ENCODE results near the gene NEURL1. TPM values are rescaled to one million over a fixed set of nuclear protein-coding genes. Genes with fewer than 3 reads are reported as not detected.

NEURL1 gene
- polyA plus RNA-seq, 2 donors: 0.10 to 0.11 TPM

DNA sequence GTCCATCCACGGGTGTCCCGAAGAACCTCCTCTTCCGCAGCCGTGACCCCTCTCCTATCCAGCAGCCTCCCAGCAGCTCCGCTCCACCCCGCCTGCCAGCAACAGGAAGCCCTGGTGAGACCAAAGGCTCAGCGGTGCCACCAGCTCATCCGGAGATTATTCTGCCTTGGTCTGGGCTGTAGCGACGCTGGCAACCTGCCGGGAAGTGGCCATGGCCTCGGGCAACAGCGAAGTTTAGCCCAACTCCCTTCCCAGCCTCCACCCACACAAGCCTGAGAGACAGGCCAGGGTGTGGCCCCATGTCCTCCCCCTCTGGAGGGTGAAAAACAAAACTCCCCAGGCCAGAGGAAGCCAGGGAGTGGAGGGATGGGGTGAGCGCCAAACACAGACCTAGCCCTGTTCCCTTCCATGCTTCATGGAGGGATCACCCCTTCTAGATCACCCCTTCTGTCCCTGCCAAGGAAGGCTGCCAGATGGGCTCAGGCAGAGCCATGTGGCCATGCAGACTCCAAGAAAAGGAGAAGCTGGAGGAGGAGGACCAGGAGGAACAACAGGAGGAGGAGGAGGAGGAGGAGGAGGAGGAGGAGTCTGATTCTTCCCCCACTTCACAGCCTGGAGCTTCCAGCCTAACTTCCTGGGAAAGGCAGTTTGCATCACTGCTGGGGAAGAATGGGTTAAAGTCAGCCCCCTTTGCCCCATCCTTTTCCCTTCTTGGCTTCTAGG is 42.3 kb upstream of the NEURL1 start:
- Histone ChIP-seq H3K4me3 (ENCODE audit: low read depth in 1 of 2, low read length in 2 of 2) (peak overlapping the region; percentile 43 to 67), H3K36me3 (ENCODE audit: control insufficient read depth in 2 of 2, insufficient read depth in 2 of 2, low read length in 1 of 2) (peaks cover 4 to 25% of the 10 kb centered on the region in 2 donors), H3K4me1 (ENCODE audit: control insufficient read depth in 2 of 2, insufficient read depth in 2 of 2, low read length in 1 of 2) (peaks cover 8 to 26% of the 10 kb centered on the region in 2 donors), H3K27me3 (ENCODE audit: control insufficient read depth in 1 of 2, insufficient read depth in 2 of 2, low read length in 2 of 2) (no peaks in the 10 kb centered on the region), H3K27ac (ENCODE audit: low read depth in 2 of 2, low read length in 1 of 2) (peak overlapping the region; percentile 84 to 93), H3K9me3 (ENCODE audit: control insufficient read depth in 2 of 2, insufficient read depth in 1 of 2, low read depth in 1 of 2, low read length in 1 of 2) (no peaks in the 10 kb centered on the region)
- 12 to 20% methylated on average over 14 of the region's 14 CpGs for WGBS, 2 donors

DNA sequence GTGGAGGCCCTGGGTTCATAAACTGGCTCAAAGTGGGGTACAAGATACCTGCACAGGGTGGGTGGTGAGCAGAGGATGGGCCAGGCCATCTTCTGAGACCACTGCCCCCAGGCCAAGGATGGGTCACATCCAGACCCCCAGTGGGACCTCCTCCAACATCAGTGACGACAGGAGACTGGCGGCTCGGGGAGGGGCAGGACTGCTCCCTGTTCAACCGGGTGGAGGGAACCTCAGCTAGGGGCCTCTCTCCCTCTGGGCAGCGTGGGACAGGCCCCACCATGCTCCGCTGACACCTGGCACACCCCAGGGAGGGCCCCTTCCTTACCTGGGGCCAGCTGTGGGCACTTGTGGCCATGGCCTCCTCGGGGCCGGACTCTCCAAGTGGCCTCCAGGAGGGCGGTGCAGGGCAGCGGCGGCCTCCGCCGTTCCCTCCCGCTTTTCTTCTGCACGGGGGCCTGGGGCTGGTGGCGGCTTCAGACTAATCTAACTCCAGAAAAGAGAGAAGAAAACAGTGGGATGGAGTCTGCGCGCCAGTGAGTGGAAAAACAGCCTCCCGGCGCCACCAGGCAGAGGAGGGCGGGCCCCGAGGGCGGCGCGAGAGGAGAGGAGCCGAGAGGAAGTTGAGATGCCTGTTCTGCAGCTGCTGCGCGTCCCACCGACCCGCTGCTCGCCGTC is 41.5 kb upstream of the NEURL1 start, which contains the start of gene CALHM2:
TSS of gene CALHM2 (minus strand) at position 540 of the 675 bp plus-strand sequence. CDS start 2,429 bp downstream, outside the sequence.
- H3K36me3 ChIP-seq (ENCODE audit: control insufficient read depth in 2 of 2, insufficient read depth in 2 of 2, low read length in 1 of 2): peaks cover 4 to 24% of the 10 kb centered on the region in 2 donors
- no peaks in the 10 kb centered on the region for H3K9me3 ChIP-seq (ENCODE audit: control insufficient read depth in 2 of 2, insufficient read depth in 1 of 2, low read depth in 1 of 2, low read length in 1 of 2)
- H3K27ac ChIP-seq (ENCODE audit: low read depth in 2 of 2, low read length in 1 of 2): peak within 1 kb of the TSS; percentile 84 to 93
- WGBS, 2 donors: 0 to 4% methylated on average over 25 to 32 of the region's 32 CpGs
- no peaks in the 10 kb centered on the region for H3K27me3 ChIP-seq (ENCODE audit: control insufficient read depth in 1 of 2, insufficient read depth in 2 of 2, low read length in 2 of 2)
- peaks cover 8 to 27% of the 10 kb centered on the region in 2 donors for H3K4me1 ChIP-seq (ENCODE audit: control insufficient read depth in 2 of 2, insufficient read depth in 2 of 2, low read length in 1 of 2)
- H3K4me3 ChIP-seq (ENCODE audit: low read depth in 1 of 2, low read length in 2 of 2): peak within 1 kb of the TSS; percentile 43 to 67

DNA sequence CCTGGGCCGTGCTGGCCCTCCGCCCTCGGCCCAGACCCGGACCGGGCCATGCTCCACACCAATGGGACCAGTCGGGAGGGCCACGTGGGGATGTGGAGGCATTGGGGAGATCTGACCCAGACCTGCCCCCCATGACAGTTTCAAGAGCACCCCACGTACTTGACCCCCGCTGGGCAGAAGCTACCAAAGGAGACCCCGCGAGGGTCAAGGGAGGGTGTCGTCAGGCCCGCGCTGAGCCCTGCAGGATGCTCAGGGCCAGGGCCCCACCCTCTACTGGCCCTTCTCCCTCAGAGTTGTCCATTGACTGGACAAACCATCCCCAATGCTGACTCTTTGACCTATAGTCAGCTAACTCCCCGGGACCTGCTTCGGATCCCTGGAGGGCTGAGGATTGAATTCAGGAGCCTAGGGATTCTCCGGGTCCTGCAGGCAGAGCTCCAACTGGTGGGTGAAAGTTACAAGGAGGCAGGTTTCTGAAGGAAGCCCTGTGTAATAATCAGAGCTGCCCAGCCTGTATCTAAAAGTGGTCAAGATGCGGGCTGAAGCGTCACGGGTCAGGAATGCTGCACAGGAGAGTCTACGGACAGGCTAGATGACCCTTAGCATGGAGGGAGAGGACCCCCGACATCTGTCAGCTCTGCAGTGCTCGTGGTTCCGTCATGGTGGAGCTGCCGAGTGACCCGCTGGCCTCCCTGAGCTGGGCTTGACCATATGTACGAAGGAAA is 40.8 kb upstream of the NEURL1 start:
- H3K9me3 ChIP-seq (ENCODE audit: control insufficient read depth in 2 of 2, insufficient read depth in 1 of 2, low read depth in 1 of 2, low read length in 1 of 2): no peaks in the 10 kb centered on the region
- no peaks in the 10 kb centered on the region for H3K27me3 ChIP-seq (ENCODE audit: control insufficient read depth in 1 of 2, insufficient read depth in 2 of 2, low read length in 2 of 2)
- H3K4me1 ChIP-seq (ENCODE audit: control insufficient read depth in 2 of 2, insufficient read depth in 2 of 2, low read length in 1 of 2): peaks cover 8 to 27% of the 10 kb centered on the region in 2 donors
- H3K36me3 ChIP-seq (ENCODE audit: control insufficient read depth in 2 of 2, insufficient read depth in 2 of 2, low read length in 1 of 2): peaks cover 4 to 17% of the 10 kb centered on the region in 2 donors
- H3K27ac ChIP-seq (ENCODE audit: low read depth in 2 of 2, low read length in 1 of 2): peak overlapping the region; percentile 84 to 93
- WGBS, 2 donors: 30 to 32% methylated on average over 27 of the region's 27 CpGs
- H3K4me3 ChIP-seq (ENCODE audit: low read depth in 1 of 2, low read length in 2 of 2): peak overlapping the region; percentile 43 to 67

DNA sequence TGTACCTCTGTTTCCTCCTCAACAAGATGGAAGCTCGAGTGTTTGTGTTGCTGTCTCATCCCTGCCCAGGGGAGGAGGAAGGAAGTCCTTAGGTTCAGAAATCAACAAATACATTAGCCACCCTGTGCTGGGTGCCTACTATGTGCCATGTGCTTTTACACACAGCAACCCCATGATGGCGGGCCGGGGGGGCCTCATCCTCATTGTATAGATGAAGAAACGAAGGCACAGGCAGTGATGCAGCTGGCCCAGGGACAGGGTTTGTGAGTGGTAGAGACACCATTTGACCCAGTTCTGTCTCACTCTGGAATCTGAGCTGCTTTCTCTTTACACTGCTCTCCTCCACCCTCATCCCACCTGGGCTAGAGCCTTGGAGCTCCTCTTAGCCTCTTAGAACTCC is 39.5 kb upstream of the NEURL1 start:
- peaks cover 7 to 27% of the 10 kb centered on the region in 2 donors for H3K4me1 ChIP-seq (ENCODE audit: control insufficient read depth in 2 of 2, insufficient read depth in 2 of 2, low read length in 1 of 2)
- 86 to 88% methylated on average over 4 of the region's 4 CpGs for WGBS, 2 donors
- peaks cover 3 to 11% of the 10 kb centered on the region in 2 donors for H3K36me3 ChIP-seq (ENCODE audit: control insufficient read depth in 2 of 2, insufficient read depth in 2 of 2, low read length in 1 of 2)
- no peak overlapping the region for H3K4me3 ChIP-seq (ENCODE audit: low read depth in 1 of 2, low read length in 2 of 2)
- H3K27me3 ChIP-seq (ENCODE audit: control insufficient read depth in 1 of 2, insufficient read depth in 2 of 2, low read length in 2 of 2): no peaks in the 10 kb centered on the region
- no peak overlapping the region for H3K27ac ChIP-seq (ENCODE audit: low read depth in 2 of 2, low read length in 1 of 2)
- H3K9me3 ChIP-seq (ENCODE audit: control insufficient read depth in 2 of 2, insufficient read depth in 1 of 2, low read depth in 1 of 2, low read length in 1 of 2): no peaks in the 10 kb centered on the region

DNA sequence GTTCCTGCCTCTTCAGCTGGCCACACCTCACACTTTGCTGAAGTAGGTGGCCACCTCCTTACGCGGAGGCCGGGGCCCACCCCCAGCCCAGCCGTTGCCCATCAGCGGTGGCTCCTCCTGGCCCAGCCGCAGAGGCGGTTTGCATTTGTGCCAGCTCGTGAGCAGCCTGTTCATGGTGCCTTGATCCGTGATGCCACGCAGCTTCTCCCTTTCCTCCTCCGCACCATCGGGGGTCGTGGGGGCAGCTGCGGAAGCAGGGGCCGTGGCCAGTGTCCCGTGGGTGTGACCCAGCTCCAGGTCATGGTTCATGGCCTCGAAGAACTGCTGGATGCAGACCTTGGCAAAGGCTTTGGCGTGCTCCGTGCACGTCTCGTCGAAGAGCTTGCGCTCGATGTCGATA is 38.3 kb upstream of the NEURL1 start:
- H3K4me3 ChIP-seq (ENCODE audit: low read depth in 1 of 2, low read length in 2 of 2): no peak overlapping the region
- H3K36me3 ChIP-seq (ENCODE audit: control insufficient read depth in 2 of 2, insufficient read depth in 2 of 2, low read length in 1 of 2): peaks cover 0 to 3% of the 10 kb centered on the region in 2 donors
- H3K4me1 ChIP-seq (ENCODE audit: control insufficient read depth in 2 of 2, insufficient read depth in 2 of 2, low read length in 1 of 2): peaks cover 0 to 15% of the 10 kb centered on the region in 2 donors
- no peaks in the 10 kb centered on the region for H3K9me3 ChIP-seq (ENCODE audit: control insufficient read depth in 2 of 2, insufficient read depth in 1 of 2, low read depth in 1 of 2, low read length in 1 of 2)
- 87 to 90% methylated on average over 25 of the region's 25 CpGs for WGBS, 2 donors
- no peaks in the 10 kb centered on the region for H3K27me3 ChIP-seq (ENCODE audit: control insufficient read depth in 1 of 2, insufficient read depth in 2 of 2, low read length in 2 of 2)
- no peak overlapping the region for H3K27ac ChIP-seq (ENCODE audit: low read depth in 2 of 2, low read length in 1 of 2)

DNA sequence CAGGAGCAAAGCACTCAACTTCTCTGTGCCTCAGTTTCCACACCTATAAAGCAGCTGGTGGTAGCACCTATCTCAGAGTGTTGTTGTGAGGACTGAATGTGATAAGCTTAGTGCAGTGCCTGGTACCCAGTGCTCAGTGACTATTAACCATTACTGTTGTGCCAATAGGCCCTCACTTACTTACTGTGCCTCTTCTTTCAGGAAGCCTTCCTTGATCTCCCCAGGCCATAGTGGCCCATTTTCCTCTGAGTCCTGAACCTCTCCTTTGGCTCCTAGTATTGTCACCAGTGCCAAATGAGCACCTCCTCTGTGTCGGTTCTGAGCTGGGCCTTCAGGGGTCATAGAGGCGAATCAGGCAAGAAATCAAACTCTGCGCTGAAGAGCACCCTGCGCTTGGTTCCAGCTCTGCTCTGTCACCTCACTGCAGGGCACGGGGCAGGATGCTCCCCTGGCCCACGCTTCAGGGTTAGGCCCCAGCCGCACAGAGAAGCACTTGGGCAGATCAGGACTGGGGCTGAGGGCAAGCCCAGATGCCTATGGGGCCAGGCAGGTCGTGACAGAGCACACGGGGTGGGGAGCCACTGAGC is 37.3 kb upstream of the NEURL1 start:
- Histone ChIP-seq H3K4me1 (ENCODE audit: control insufficient read depth in 2 of 2, insufficient read depth in 2 of 2, low read length in 1 of 2) (peaks cover 0 to 10% of the 10 kb centered on the region in 2 donors), H3K4me3 (ENCODE audit: low read depth in 1 of 2, low read length in 2 of 2) (no peak overlapping the region), H3K36me3 (ENCODE audit: control insufficient read depth in 2 of 2, insufficient read depth in 2 of 2, low read length in 1 of 2) (no peaks in the 10 kb centered on the region), H3K27me3 (ENCODE audit: control insufficient read depth in 1 of 2, insufficient read depth in 2 of 2, low read length in 2 of 2) (no peaks in the 10 kb centered on the region), H3K9me3 (ENCODE audit: control insufficient read depth in 2 of 2, insufficient read depth in 1 of 2, low read depth in 1 of 2, low read length in 1 of 2) (no peaks in the 10 kb centered on the region), H3K27ac (ENCODE audit: low read depth in 2 of 2, low read length in 1 of 2) (no peak overlapping the region)
- WGBS, 2 donors: 63 to 78% methylated on average over 9 of the region's 9 CpGs

DNA sequence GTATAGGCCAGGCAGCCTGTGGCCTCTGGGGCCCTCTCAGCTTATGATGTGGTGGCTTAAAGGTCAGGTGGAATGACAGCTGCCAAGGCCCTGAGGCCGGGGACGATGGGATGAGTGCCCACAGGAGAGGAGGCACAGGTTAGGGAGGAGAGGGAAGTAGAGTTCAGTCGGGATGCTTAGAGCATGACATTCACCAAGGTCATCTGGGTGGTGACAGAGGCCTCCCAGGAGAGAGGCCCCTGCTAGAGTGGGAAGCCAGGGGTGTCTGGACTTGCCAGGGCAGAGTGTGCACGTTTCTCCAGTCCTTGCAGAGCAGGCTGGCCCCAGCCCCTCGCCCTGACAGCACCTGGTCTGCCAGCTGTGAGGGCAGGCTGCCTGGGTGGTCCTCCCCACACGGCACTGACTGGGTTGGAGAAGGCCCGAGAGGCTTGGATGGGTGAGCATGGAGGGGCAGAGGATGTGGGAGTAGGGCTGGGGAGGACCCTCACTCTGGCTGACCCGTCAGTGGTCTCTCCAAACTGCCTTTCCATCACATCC is 36.3 kb upstream of the NEURL1 start:
- H3K9me3 ChIP-seq (ENCODE audit: control insufficient read depth in 2 of 2, insufficient read depth in 1 of 2, low read depth in 1 of 2, low read length in 1 of 2): no peaks in the 10 kb centered on the region
- no peaks in the 10 kb centered on the region for H3K27me3 ChIP-seq (ENCODE audit: control insufficient read depth in 1 of 2, insufficient read depth in 2 of 2, low read length in 2 of 2)
- 65 to 66% methylated on average over 4 to 8 of the region's 8 CpGs for WGBS, 2 donors
- H3K27ac ChIP-seq (ENCODE audit: low read depth in 2 of 2, low read length in 1 of 2): no peak overlapping the region
- H3K4me1 ChIP-seq (ENCODE audit: control insufficient read depth in 2 of 2, insufficient read depth in 2 of 2, low read length in 1 of 2): peaks cover 0 to 4% of the 10 kb centered on the region in 2 donors
- H3K4me3 ChIP-seq (ENCODE audit: low read depth in 1 of 2, low read length in 2 of 2): no peak overlapping the region
- H3K36me3 ChIP-seq (ENCODE audit: control insufficient read depth in 2 of 2, insufficient read depth in 2 of 2, low read length in 1 of 2): no peaks in the 10 kb centered on the region

DNA sequence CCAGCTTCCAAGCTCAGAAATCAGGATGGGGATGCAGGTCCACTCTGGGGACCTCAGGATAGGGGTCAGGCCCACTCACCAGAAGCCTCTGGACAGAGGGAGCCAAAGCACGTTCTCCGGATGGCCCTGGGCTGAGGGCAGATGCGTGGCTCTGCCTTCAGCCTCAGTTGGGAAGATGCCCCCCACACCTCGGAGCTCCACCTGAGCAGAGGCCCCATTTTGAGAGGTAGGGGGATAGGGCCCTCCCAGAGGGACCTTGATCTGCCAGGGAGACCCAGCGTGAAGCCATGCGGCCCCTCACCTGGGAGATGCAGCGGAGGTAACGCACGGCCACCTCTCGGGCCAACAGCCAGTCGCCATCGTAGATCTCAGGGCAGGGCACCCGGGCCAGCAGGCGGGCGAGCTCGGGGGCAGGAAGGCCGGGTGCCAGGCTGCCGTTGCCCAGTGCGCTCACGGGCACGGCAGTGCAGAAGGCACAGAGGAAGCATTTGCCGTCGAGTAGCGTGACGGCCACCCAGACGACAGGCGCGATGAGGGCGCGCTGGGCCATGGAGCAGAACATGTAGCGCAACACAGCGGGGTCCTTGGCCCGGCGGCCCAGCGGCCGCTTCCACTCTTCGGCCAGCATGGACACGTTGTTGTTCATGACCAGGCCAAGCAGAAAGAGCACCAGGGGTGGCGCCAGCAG is 35.5 kb upstream of the NEURL1 start:
- no peak overlapping the region for H3K27ac ChIP-seq (ENCODE audit: low read depth in 2 of 2, low read length in 1 of 2)
- H3K9me3 ChIP-seq (ENCODE audit: control insufficient read depth in 2 of 2, insufficient read depth in 1 of 2, low read depth in 1 of 2, low read length in 1 of 2): no peaks in the 10 kb centered on the region
- no peaks in the 10 kb centered on the region for H3K27me3 ChIP-seq (ENCODE audit: control insufficient read depth in 1 of 2, insufficient read depth in 2 of 2, low read length in 2 of 2)
- WGBS, 2 donors: 96 to 97% methylated on average over 39 of the region's 39 CpGs
- H3K4me1 ChIP-seq (ENCODE audit: control insufficient read depth in 2 of 2, insufficient read depth in 2 of 2, low read length in 1 of 2): peaks cover 0 to 2% of the 10 kb centered on the region in 2 donors
- no peaks in the 10 kb centered on the region for H3K36me3 ChIP-seq (ENCODE audit: control insufficient read depth in 2 of 2, insufficient read depth in 2 of 2, low read length in 1 of 2)
- H3K4me3 ChIP-seq (ENCODE audit: low read depth in 1 of 2, low read length in 2 of 2): no peak overlapping the region

Measured in esophagus (tissue), 2 donors.